ENCODE measurements around the gene ZNF276.

DNA sequence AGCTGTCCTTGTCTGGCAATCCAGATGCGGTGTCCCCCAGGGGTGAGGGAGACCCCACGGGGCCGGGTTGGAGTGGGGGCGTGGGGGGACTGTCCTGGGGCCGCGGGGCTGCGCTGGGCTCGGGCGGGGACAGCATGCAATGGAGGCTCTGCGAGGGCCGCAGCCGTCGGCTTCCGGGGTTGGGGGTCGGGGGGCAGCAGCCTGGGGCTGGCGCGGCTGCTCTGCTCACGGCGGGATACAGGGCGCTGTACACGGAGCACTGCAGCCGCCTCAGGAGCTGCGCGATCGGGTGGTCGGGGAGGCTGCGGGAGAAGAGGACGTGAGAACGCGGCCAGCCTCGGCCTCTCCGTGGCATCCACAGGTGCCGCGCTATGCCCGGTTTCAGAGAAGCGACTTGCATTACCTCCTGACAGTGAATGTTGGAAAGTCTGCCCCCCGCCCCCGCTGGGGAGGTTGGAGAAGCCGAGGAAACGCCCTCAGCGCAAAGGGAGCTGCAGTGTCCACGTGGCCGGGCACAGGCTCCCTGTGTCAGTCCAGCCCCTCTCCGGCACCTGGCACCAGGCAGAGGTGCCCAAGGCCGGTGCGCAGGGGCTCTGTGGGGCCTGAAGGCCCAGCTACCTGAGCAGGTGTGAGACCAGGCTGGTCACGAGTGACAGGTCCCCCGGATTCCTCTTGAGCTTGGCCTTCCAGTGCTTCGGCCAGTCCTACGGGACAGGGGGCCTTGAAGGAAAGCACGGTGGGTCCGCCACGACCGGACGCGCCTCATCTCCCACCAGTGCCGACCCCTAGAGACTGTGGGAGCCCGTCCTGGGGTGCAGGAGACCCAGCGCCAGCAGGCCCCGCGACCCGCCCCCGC is 10.4 kb upstream of the ZNF276 start:
- TF ChIP-seq, protein P1, sequence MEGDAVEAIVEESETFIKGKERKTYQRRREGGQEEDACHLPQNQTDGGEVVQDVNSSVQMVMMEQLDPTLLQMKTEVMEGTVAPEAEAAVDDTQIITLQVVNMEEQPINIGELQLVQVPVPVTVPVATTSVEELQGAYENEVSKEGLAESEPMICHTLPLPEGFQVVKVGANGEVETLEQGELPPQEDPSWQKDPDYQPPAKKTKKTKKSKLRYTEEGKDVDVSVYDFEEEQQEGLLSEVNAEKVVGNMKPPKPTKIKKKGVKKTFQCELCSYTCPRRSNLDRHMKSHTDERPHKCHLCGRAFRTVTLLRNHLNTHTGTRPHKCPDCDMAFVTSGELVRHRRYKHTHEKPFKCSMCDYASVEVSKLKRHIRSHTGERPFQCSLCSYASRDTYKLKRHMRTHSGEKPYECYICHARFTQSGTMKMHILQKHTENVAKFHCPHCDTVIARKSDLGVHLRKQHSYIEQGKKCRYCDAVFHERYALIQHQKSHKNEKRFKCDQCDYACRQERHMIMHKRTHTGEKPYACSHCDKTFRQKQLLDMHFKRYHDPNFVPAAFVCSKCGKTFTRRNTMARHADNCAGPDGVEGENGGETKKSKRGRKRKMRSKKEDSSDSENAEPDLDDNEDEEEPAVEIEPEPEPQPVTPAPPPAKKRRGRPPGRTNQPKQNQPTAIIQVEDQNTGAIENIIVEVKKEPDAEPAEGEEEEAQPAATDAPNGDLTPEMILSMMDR (IDR thresholded peaks at IDR 0.05), result no peak
- TF ChIP-seq CHD2 (IDR thresholded peaks at IDR 0.05; ENCODE audit: low read length, partially characterized antibody), result no peak
- TF ChIP-seq, protein P2, sequence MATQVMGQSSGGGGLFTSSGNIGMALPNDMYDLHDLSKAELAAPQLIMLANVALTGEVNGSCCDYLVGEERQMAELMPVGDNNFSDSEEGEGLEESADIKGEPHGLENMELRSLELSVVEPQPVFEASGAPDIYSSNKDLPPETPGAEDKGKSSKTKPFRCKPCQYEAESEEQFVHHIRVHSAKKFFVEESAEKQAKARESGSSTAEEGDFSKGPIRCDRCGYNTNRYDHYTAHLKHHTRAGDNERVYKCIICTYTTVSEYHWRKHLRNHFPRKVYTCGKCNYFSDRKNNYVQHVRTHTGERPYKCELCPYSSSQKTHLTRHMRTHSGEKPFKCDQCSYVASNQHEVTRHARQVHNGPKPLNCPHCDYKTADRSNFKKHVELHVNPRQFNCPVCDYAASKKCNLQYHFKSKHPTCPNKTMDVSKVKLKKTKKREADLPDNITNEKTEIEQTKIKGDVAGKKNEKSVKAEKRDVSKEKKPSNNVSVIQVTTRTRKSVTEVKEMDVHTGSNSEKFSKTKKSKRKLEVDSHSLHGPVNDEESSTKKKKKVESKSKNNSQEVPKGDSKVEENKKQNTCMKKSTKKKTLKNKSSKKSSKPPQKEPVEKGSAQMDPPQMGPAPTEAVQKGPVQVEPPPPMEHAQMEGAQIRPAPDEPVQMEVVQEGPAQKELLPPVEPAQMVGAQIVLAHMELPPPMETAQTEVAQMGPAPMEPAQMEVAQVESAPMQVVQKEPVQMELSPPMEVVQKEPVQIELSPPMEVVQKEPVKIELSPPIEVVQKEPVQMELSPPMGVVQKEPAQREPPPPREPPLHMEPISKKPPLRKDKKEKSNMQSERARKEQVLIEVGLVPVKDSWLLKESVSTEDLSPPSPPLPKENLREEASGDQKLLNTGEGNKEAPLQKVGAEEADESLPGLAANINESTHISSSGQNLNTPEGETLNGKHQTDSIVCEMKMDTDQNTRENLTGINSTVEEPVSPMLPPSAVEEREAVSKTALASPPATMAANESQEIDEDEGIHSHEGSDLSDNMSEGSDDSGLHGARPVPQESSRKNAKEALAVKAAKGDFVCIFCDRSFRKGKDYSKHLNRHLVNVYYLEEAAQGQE (IDR thresholded peaks at IDR 0.05; ENCODE audit: low read depth, low read length), result no peak
- TF ChIP-seq JUND (IDR thresholded peaks at IDR 0.05), result no peak
- no peak for TF ChIP-seq USF1 (IDR thresholded peaks at IDR 0.05; ENCODE audit: borderline replicate concordance, low read depth)
- no peak for TF ChIP-seq POLR2AphosphoS5 (IDR thresholded peaks at IDR 0.05; ENCODE audit: low read depth, low read length)
- TF ChIP-seq FOXM1 (IDR thresholded peaks at IDR 0.05; ENCODE audit: low read depth), result no peak

Measured in SK-N-SH (cell line).